ENCODE results near the gene ELP1.
A peak's percentile ranks its signal among the peaks of the same experiment; 100 is the strongest.
"Not testable (repeated sequence)": the region's sequence is repeated elsewhere in the genome, so short reads cannot be mapped to it uniquely, and the experiment has no call there.

Gene ELP1

GRCh38 chr9:108848296-108848695 is 85.6 kb downstream of the ELP1 start:
- DNase-seq: not testable (repeated sequence)

DNA sequence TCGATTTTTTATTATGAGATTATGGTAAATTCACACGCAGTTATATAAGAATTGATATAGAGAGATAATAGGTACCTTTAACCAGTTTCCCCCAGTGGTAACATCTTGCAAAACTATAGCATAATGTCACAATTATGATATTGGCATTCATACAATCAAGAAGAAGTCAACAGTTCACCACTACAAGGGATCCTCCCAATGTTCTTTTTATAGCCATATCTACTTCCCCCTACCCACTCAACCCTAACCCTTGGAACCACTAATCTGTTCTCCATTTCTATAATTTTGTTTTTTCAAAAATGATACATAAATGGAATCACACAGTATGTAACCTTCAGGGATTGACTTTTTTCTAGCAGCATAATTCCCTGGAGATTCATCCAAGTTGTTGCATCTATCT is 88.0 kb downstream of the ELP1 start:
- DNase-seq: no peak

GRCh38 chr9:108845507-108845906 is 88.4 kb downstream of the ELP1 start:
- DNase-seq: no peak

- peak; percentile 44 to 85 for DNase-seq
Observed at GRCh38 chr9:108844856-108845255, 89.1 kb downstream of the ELP1 start.

DNA sequence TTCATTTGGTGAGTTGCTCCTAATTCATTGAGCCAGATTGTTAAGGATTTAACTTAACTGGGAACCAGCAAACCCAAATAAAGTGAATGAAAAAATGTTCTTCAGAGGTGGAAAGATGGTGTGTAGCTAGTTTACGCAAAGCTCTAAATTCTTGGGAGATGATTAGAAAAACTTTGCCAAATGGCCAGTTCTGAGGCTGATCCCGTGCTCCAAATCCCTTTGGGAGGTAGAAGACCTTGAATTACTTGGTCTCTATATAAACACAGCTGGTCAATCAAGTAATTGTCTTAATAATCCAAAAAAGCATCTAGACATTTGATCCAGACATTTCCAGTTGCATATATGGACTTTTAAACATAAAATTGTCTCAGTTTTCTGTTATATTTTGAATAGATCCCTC is 89.5 kb downstream of the ELP1 start:
- DNase-seq: peak; percentile 20 to 59

DNA sequence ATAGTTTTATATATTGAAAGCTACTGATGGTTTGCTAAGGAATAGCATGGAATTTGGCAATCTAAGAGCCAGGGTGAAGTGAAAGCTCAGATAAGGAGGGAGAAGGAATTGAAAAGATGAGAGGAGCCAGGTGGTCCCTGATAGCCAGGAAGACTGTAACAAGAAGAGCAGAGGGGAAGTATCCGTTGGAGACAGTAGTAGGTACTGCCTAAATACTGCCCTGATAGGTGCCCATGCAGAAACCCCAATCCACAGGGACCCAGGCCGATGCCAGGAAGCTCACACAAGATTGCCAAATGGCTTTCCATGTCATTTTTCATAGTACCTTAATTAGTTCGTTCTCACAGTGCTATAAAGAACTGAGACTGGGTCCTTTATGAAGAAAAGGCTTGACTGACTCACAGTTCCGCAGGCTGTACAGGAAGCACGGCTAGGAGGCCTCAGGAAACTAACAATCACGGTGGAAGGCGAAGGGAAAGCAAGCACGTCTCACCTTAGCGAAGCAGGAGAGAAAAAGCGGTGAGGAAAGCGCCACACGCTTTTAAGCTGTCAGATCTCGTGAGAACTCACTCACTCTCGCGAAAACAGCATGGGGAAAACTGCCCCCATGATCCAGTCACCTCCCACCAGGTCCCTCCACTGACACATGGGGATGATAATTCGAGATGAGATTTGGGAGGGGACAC is 91.2 kb downstream of the ELP1 start:
- DNase-seq: peak in 1 of 2 experiments; percentile 11

DNA sequence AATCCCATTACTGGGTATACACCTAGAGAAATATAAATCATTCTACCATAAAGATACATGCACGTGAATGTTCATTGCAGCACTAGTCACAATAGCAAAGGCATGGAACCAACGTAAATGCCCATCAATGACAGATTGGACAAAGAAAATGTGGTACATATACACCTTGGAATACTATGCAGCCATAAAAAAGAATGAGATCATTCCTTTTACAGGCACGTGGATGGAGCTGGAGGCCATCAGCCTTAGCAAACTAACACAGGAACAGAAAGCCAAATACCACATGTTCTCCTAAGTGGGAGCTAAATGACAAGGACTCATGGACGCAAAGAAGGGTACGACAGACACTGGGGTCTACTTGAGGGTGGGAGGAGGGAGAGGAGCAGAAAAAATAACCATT is 94.4 kb downstream of the ELP1 start:
- not testable (repeated sequence) for DNase-seq

DNA sequence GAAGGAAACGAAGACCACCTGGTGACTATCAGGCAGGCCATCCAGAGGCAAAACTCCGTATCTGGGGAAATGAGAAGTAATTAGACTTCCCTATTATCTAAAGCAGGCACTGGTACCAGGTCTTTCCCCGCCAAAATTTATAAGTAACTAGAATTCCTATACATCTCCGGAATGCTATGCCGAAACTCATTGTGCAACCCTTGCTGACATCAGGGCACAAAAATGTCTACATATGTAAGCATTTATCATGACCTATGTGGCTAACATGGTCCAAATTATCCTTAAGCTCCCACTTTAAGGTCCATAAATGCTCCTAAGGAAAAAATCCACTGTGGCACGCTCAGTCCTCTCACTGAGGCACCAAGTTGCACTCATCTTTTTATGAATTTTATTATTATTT is 95.9 kb downstream of the ELP1 start:
- no peak for DNase-seq

- DNase-seq: no peak
Observed at GRCh38 chr9:108837530-108837929, 96.4 kb downstream of the ELP1 start.

- DNase-seq: no peak
Observed at GRCh38 chr9:108836781-108837180, 97.1 kb downstream of the ELP1 start.

DNA sequence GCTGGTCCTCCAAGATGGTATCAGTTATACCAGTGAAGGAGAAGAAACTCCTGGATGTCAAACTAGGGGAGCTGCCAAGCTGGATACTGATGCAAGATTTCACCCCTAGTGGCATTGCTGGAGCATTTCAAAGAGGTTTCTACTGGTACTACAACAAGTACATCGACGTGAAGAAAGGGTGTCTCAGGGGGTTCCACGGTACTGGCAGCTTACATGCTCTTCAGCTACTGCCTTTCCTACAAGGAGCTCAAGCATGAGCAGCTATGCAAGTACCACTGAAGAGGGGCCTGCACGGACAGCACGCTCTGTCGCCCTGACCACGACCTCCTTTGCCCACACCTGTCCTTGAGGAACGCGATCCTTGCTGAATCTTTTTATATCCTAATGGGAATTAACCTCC is 97.6 kb downstream of the ELP1 start:
- DNase-seq: no peak

DNA sequence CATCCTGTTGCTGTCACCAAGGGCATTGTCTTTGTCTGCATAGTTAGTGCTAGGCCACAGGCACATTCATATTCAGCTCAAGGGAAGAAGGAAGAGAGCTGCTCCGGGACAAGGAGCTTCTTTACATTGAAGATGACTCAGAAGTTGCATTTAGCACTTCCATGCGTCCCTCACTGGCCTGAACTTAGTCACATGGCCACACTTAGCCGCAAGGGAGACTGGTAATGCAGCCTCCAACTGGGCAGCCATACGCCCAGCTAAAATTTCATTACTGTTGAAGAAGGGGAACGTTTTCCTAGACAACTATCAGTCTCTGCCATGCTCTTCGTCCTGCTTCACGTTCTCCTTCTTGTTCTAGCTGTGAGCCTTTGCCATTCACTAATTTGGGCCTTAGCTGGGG is 98.1 kb downstream of the ELP1 start:
- no peak for DNase-seq

DNA sequence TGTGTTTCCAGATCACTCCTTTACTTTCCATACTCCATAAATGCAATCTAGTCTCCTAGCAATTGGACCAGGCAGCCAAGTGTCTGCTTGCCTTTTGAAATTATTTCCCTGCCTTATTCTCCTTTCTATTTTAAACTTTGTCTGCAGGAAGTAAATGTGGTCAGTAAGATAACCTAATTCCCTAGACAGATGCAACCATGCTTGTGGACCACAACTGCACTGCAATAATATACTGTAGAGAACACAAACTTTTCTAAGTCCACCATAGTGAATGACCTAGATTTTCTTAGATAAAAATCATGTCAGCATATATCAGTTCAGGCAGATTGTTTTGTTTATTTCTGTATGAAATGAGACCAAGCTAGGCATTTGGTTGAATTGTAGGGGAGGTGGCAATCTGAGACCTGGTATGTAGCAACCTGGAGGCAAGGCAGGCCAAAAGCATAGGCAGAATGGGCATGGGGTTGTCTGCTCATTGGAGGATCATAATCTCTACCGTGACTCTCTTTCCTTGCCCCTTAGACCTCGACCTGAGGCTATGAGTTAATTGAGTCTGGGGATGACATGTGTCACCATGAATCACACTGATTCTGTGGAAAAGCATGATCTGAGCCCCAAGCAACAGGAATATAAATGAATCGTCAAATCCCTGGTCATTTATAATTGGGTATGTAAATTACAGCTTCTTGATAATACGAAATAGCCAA is 98.8 kb downstream of the ELP1 start:
- DNase-seq: no peak

DNA sequence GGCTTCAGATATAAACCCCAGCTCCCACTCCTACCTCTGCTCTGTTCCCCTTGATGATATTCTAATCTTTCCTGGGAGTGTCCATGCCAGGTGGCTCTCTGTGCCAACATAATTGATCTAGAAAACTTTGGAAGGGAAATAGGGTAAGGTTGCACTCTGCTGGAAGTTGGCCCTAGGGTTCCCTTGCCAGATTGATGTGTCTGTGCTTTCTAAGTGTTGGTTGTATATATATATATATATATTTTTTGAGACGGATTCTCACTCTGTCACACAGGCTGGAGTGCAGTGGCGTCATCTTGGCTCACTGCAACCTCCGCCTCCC is 101.8 kb downstream of the ELP1 start:
- DNase-seq: no peak

- no peak for DNase-seq
Observed at GRCh38 chr9:108831496-108832178, 102.3 kb downstream of the ELP1 start.

GRCh38 chr9:108830272-108830671 is 103.7 kb downstream of the ELP1 start:
- DNase-seq: no peak

DNA sequence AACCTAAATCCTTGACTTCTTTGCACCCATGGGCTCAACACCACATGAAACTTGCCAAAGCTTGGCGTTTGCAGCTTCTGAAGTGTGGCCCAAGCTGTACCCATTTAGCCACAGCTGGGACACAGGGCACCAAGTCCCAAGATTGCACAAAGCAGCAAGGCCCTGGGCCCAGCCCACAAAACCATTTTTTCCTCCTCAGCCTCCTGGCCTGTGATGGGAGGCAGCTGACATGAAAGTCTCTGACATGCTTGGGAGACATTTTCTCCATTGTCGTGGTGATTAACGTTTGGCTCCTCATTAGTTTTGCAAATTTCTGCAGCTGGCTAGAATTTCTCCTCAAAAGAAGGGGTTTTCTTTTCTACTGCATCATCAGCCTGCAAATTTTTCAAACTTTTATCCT is 110.1 kb downstream of the ELP1 start:
- DNase-seq: no peak

All from NCI-H2081 (cell line).